ENCODE measurements around the gene PCBD1.

Gene PCBD1

DNA sequence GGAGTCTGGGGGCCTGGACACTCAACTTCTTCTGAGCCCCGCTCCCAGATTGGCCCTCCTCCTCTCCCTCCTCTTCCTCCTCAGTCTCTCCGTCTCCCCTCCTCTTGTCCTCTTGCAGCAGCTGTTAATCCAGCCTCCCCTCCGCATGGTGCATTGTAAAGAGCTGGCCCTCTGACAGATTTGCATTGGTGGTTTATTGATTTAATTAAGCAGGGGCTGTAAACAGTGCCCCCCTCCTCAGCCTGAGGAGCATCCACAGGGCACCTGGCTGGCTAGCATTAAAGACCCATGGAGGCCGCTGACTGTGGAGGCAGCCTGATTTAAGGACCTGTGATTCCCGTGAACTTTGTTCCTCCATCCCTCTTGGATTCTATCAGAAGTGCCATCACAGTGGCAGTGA lies 28.9 kb upstream of the PCBD1 start:
- no peak for DNase-seq

DNA sequence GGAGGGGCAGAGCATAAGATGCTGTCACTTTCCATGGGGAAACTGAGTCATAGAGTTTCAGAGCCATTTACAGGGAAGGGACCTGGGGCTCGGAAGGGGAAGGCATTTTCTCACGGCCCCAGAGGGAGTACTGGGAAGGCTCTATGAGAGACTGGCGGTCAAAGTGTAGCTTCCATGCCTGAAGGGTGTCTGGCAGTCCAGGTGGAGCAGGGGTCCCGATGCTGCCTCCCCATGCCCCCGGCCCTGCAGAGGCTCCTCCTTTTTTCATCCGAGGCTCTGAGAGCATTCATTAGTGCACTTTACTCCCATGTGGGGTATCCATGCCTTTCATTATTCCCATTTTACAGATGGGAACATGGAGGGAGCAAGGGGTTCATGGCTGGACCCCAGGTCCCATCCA lies 27.9 kb upstream of the PCBD1 start:
- DNase-seq: no peak

DNA sequence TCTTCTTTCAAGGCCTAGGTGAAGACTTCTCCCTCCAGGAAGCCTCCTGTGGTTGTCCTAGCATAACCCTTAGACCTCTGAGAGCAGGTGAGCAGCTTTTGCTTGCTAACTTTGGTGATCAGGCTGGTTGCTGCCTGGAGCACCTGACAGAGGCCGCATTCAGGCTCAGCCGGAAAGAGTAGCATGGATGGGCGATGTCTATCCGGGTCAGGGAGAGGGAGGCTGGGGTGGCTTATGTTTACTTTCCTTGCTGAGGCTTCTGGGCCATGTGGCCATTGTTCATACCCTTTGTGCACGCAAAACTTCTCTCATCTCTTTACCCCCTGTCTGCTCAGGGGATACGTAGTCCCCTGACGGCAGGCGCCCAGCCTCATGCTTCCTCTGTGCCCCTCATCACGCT lies 27.4 kb upstream of the PCBD1 start:
- DNase-seq: no peak

DNA sequence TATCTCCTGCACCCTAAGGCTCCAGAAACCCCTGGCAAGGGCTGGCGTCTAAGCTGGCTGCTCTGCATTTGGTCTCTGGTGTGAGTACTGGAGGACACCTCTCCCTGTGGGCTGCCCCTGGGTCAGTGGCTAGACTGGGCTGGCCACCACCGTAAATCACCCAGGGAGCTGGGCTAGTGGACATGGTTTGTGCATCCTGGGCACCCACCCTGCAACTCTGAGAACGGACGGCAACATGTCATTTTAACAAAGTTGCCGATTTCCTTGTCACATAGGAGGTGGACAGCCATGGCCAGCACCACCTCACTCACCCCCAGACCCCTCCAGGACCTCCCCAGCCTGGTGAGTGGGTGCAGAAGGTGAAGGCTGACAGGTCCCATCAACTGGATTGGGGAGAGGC lies 26.8 kb upstream of the PCBD1 start:
- no peak for DNase-seq

DNA sequence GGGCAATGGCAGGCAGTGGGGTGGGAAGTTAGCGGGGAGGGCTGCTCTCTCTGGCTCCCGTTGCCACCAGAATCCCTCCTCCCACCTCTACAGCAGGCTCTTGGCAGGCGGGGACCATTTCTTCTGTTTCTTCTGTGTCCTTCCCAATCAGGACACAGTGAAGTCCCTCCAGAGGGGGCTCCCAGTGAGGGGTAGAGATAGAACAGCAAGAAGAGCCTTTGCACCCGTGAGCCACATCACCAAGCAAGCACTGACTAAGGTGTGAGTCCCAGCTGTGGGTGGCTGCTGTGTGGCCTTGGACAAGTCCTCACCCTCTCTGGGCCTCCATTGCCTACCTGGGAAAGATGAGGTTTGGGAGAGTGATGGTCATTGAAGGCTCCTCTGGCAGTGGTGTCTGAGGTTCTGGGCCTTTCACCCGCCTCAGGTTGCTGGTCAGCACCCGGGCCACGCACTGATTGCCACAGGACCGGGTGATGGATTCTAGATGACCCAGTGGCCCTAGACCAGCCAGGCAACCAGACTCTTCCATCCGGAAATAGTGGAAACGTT lies 26.0 kb upstream of the PCBD1 start:
- DNase-seq: no peak

DNA sequence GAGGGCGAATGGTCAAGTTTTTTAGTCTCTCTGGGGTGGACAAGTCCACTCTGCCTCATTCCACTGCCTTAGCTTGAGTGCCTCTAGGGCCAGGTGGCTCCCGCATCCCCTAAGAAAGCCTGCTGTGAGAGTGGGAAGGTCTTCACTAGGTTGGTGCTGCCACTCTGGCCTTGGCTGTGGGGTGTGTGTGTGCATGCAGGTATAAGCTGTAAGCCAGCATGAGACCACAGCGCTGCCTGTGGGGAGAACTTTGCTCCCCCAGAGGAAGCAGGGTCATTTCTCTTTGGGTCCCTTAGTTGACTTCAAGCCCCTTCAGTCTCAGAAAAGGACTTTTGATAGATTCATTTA lies 25.5 kb upstream of the PCBD1 start:
- DNase-seq: no peak

DNA sequence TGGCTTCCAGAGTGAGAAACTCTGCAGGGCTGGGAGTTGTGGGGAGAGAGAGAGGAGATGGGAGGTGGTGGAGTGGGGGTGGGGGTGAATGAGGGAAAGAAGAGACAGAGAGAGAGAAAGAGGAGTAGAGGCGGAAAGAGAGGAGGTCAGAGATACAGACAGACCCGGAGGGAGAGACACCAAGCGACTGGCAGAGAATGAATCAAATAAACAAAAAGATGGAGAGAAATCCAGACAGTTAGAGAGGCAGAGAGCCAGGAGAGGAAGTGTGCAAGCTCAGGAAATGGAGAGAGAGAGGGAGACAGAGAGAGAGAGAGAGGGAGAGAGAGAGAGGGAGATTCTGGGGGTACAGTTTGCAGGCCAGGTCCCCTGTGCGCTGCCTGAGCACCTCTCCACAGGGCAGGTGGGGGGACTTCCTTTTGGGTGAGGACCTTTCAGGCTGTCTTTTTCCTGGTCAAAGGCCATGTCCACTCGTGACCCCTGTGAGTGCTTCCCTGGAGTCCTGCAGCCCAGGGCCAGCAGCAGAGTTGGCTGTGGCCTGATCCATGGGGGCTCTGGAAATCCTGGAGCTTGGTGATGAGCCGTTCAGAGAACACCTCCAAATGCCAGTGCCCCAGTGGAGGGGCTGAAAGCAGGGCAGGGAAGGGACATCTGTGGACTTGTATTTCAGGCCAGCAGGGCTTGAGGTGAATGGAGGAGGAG lies 25.0 kb upstream of the PCBD1 start:
- DNase-seq: no peak

DNA sequence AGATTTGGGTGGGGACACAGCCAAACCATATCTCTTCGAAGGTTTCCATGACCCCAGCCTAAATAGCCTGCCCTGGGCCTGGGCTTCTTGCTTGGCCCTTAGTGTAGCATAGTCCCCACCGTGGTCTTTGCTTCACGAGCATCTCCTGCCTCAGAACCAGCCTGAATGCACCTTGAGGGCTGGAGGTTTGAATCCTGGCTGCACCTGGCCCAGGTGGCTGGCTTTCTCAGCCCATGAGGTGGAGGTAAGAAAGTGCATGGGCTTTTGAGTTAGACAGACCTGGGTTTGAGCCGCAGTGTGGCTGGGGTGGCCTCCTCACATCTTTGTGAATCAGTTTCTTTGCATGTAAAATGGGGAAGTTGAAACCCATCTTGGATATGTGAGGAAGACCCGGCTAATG lies 24.2 kb upstream of the PCBD1 start:
- DNase-seq: no peak

DNA sequence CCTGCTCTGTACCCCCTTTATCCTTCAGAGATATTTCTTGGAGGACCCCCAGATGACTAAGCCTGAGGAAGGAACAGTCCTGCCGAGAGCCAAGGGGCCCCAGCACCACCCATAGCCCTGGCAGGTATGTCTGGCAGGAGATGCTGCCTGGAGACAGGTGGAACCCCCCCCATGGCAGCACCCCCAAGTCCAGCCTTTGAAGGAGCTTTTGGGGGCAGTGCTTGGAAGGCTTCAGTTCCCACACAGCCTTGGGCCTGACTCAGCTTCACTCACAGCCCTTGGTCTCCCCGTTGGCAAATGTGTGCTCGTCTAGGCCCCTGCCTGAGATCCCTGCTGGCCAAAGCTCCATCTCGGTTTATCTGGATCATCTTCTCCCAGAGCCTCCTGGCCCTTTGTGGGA lies 23.0 kb upstream of the PCBD1 start:
- DNase-seq: no peak

DNA sequence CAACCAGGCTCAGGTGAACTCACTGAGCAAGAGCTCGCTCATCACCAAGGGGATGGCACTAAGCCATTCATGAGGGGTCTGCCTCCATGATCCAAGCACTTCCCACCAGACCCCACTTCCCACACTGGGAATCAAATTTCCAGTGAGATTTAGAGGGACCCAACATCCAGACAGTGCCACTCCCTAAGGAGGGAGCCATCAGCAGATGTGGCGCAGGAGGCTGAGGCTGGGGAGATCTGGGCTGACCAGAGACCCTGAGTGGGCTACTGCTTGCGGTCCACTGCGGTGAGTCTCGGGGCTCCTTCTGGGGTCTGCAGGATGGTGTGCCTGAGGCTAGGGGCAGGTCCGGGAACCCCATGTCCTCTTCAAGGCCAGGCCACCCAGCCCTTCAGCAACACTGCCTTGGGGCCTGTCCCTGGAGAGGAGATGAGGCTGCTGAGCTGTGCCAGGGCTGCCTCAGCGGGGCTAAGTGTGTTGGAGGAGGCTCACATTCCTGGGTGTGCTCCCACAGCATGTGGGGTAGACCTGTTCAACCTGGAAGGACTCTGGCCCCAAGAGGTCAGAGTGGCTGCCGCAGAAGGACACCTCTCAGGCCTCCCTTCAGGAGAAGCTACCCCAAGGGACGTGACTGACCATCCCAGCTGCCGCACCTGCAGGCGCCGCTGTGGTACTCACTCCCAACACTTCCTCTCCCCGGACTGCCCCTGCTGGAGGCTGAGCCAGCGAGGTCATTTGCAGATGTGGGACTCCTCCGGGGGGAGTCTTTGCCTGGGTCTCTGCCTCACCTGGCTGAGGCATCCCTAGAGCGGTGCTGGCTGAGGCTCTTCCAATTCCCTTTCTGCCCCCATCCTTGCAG lies 22.3 kb upstream of the PCBD1 start:
- DNase-seq: no peak

DNA sequence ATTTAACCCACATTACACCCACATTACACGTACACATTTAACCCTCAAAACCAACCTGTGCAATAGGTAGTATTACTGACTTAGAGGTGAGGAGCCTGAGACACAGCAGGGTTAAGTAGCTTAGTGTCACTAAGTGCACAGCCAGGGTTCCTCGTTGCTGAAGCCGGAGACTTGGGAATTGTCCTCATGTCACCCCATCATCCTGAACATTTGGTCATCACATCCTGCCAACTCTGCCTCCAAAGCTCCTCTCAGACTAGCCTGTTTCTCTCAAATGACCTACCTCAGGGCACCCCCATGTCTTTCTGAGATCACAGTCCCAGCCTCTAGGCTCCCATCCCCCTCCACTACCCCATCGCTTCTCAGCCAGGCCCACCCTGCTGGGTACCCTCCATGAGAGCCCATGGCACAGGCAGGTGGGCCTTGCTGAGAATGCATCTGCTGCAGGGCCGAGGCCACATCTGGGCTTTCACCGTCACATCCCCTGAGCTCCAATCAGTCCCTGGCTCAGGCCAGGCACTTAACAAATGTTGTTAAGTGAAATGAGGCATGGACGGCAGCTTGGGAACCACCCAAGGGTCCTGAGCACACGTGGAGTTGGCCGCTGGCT lies 21.1 kb upstream of the PCBD1 start:
- no peak for DNase-seq

DNA sequence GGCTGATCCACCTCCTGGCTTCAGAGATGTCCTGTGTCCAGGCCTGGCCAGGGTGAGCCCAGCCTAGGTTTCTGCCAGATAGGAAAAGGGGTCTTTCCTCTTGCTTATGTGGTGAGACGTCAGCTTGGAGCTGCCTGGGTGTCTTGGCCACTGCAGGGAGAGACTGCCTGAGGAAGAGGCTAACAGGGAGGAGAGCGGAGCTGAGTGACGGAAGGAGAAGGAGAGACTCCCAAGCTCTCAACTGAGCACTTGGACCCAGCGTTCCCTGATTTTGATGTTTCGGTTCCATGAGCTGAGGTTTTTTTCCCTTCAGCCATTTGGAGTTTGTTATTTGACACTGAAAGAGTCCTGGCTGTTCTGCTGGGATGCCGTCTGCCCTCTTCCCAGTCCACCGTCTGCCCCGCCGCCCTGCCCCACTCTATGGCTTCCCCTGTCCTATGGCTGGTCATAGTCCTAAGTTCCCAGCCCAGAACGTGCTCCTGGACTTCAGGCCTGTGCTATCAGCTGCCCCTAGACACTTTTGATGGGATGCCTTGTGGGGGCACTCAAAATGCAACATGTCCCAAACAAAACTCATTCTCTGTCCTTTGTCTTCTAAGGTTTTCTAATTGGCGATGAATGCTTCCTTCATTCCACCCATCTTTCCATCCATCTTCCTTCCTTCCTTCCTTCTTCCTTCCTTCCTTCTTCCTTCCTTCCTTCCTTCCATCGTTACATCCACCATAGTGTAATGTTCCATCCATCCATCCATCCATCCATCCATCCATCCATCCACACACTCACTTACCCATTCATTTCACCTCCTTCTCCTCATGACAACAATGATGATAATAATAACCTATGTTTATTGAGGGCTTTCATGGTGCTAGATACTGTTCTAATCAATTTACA lies 20.3 kb upstream of the PCBD1 start:
- no peak for DNase-seq

DNA sequence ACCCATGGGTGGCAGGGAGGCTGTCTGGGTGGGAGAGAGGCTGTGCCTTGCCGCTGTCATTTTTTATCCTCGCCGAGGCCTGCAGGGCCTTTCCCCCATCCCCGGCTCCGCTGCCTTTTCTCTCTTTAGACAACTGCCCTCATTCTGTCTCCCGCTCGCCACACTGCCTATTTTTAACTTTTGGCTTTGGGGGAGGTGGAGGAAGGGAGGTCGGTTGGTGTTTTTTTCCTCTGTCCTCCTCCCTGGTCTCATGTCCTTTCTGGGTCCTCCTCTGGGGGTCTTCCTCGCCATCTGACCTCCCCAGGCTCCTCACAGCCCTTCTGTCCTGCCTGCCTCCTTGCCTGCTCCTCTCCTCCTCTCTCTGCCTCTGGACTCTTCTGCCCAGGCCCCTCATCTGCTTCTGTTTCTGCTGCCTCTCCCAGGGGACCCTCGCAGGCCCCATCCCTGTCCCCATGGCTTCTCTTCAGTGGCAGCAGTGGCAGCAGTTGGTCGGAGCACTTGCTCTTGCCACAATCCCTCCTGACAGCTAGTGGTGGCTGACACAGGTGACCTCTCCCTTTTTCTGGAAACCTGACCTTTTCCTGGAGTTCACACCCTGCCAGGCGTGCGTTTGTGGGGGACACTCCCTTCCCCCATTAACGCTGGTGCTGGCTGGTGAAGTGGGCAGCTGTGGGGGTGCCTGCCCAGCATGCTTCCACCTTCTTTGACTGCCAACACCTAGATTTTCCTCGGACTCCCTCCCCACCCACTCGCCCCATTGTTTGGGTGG lies 19.5 kb upstream of the PCBD1 start:
- DNase-seq: no peak

DNA sequence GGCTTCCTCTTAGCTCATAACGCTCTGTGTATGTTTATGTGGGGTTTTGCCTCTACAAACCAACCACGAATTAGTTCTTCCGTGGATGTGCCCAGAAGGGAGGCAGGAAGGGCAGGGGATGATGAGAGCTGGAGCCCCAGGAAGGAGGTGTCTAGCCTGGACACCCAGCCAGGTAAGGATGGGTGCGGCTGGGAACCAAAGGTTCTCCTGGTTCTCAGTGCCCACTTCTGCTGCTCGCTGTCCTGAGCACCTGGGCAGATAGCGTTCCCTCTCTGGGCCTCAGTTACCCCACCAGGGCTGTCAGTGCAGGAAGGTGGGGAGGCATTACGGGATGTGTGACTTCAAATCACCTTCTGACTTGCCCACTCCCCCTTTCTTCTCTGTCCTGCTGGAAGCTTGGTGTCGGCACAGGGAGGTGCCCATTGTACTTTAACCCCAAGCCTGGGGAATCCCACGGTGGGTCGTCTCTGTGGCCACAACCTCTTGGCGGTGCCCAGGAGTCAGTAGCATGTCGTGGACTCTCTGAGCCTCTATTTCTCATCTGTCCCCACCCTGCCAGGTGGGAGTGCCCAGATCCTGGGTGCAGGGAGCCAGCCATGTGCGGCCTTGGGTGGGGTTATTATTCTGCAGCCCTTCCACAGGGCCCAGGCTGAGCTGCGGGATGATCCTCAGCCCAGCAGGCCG lies 18.7 kb upstream of the PCBD1 start:
- DNase-seq: no peak

DNA sequence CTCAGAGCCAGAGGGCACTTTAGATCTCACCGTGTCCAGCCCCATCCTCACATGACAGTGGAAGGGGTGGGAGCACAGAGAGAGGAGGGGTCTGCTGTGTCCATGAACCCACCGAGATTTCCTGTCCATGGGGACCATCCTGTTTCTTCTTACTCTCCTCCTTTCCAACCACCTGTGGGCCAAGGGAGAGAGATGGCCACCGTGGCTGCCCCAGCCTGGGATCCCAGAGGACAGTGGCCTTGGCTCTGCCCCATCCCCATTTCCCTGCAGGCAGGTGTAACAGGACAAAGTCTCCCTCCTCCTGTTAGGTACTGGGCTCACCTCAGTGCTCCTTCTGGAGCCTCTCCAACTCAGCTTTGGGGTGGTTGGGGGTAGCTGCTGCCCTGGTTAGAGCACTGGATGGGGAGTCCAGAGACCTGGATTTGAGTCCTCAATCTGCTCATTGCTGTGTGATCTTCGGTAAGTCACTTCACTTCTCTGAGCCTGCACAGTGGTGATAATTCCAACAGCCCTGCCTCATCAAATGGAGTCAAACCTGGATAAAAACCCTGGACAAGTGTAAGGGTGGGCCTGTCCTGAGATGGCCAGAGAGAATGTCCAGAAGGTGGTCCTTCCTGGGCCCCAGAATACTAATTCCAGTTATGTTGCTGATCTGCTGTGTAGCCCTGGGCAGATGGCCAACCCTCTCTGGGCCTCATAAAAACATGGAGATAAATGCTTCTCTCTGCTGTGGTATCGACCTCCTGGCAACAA lies 17.8 kb upstream of the PCBD1 start:
- DNase-seq: no peak

DNA sequence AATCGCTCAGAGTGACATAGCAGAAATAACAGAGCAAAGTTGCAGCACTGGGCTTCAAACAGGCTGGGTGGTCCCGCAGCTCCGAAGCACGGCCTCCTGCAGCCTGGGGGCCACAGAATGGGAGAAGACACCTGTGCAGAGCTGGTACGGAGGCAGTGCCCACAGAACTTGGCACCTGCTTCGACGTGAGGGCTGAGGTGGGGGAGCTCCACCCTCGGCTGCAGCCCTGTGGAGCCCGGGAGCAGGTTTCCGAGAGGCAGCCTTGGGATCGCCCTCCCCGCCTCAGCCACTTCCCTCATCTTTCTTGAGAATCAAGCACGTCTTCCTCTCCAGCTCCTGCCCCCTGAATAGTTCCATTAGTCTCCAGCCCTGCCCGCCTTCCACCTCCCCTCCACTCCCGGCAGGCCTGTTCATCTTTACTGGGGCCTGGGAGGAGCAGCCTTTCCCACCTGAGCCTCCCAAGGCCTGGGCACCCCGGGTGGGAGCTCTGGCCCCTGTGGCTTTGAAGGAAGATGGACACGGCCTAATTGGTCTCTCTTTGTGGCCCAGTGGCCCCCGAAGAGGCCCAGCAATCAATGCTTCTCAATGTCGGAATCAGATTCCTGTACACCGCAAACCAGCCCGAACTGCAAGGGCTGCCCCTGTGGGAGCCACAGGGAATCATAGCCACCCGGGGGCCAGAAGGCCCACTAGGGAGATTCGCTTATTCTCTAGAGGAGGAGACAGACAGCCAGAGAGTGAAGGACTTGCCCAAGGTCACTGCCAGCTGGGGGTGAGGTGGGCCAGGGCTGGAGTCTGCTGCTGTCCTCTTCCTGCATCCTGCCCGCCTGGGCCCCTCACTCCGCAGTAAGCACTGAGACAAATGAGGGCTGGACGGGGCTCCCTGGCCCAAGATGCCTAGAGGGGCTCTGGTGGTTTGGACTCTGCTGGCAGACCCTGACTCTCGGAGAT lies 17.0 kb upstream of the PCBD1 start:
- no peak for DNase-seq

DNA sequence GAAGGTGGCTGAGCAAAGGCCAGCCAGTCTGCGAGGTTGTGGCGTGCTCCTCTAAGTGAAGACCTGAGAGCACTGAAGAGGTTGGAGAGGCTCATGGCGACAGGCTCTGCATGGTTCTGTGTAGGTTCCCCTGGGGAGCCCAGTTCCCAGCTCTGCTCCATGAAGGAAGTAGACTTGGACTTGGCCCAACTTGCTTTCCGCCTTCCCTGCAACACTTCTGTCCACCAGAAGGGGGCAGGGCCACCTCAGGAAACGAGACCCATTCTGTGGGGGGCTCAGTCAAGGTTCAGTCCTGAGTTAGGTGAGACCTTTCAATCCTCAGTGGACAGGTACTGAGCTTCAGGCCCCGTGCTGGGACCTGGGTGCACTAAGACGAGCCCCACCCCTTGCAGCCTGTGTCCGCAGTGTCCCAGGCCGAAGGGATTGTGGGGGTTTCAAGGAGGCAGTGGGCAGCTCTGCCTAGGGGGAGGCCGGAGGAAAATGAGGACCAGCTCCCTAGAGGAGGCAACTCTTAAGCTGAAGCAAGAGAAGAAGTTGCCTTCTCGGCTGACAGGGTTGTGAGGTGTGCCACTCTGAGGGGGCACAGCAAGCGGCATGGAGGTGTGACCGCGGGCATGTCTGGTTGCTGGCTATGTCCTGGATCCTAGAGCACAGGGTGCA lies 15.0 kb upstream of the PCBD1 start:
- DNase-seq: peak; percentile 41

DNA sequence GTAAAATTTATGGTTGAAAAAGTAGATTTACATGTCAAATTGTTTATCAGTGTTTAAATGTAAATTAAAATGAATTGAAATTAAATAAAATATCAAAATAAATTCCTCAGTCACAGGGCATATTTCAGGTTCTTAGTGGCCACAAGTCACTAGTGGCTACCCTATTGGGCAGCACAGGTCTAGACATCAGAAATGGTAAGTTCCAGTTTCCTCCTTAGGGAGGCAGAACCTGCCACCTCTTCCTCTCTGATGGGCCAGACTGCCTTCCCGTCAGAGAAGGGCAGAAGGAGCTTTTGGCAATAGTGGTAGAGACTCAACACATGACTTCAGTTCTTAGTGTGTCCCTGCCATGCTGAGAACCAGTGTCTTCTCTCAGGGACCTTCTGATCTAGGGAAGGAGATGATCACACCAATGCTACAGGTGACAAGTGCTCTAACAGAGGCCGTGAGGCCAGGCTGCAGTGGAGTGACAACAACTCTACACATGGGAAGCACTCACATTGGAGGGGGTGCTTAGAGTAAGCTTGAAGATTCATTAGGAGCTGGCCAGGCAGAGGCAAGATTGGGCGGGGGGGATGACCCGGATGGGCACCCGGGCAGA lies 14.4 kb upstream of the PCBD1 start:
- DNase-seq: no peak

Data from DMS79 (cell line).